Measurements from ENCODE around the gene WDR91.
A peak's percentile ranks its signal among the peaks of the same experiment; 100 is the strongest.
"Not testable (repeated sequence)": the region's sequence is repeated elsewhere in the genome, so short reads cannot be mapped to it uniquely, and the experiment has no call there.

Gene WDR91

DNA sequence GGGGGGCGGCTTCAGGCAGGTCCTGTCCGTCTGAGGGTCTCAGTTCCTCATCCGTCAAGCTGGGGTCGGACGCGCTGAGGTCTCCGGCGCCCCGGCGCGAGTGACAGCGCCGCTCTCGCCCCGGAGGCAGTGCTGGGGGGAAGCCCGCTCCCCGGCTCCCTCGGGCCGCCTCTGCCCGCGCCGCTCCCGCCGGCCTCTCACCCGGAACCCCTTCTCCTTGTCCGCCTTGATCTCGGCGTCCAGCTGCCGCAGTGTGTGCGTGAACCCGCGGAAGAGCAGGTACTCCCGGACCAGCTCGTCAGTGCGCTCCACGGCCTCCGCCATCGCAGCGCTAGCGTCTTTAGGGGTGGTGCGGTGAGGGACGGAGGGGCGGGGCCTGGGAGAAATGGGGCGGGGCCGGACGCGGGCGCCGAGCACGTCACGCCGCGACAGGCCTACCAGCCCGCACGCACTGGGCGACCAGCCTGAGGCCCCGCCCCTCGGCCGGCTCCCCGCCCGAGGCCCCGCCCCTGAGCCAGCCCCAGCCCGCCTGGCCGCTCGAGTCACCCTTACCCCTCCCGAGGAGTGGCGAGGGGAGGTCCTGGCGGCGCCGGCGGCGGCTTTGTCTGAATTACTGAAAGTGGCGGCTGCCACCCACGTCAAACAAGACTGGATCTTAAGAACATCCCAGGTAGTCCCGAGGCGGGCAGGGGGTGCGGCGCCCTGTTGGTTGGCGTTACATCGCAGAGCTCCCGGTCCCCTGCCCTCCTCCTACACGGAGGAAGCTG is at the start of gene WDR91:
Gene WDR91 (minus strand): TSS at position 348 of the 767 bp plus-strand sequence. CDS start 24 bp downstream, at position 324.
- DNase-seq: peak; percentile 96

DNA sequence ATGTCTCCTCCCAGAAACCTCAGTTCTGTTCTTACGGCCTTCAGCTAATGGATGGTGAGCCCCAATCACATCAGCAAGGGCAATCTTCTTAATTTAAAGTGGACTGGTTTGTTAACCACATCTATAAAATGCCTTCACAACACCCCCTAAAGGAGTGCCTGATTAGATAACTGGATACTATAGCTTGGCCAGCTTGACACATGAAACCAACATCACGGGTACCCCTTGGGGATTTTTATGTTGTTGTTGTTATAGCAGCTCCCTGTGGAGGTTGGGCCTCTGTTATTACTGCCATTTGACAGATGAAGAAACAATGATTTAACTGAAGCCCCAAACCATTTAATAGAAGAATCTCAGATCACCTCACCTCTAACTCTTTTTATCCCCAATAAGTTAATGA is 49.1 kb upstream of the WDR91 start:
- no peak for DNase-seq

DNA sequence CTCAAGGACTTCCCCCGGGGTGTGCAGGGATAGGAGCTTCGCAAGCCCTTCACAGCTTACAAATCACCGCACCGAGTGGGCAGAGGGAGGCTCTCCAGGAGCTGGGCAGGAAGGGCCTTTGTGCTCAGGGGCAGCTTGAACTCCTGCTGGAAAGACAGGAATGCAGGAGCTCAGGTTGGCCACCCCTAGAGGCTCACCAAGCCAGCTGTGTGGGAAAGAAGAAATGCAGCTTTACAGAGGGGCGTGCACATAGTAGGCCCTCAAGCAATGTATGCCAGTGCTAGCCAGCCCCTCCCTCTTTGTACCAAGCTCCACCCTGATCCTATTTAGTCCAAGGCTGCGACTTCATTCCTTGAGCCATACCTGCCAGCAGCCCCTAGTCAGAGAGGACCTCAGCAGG is 48.4 kb upstream of the WDR91 start:
- no peak for DNase-seq

DNA sequence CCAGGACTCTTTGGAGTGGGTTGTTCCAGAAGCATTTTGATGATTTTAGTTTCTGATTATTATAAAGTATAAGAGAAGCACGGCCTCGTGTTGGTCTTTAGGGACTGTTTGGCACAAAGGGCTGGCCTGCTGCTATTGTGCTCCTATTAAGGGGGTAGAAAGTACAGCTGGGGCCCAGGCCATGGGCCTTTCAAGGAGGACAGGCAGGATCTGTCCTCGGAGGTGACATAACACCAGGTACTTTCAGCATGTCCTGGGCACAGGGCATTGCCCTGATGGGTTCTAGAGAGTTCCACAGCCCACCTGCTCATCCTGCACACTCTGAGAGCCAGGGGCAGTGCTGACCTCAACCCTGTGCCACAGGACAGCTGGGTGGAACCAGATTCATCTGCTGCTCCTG is 47.3 kb upstream of the WDR91 start:
- no peak for DNase-seq

DNA sequence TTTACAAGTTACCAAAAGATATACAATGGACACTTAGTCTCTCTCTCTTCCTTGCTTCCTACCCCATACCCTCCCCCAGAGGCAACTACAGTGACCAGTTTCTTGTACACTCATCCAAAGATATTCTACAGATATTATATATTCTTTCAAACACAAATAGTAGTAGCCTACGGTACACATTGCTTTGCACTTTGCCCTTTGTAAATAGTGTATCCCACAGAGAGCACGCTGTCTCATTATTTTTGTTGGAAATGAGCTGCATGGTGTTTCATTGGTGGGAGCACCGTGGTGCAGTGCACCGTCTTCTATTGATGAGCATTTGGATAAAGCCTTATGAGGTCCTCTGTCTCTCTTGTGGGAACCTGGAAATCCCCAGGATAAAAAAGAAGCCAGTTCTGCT is 46.5 kb upstream of the WDR91 start:
- DNase-seq: no peak

DNA sequence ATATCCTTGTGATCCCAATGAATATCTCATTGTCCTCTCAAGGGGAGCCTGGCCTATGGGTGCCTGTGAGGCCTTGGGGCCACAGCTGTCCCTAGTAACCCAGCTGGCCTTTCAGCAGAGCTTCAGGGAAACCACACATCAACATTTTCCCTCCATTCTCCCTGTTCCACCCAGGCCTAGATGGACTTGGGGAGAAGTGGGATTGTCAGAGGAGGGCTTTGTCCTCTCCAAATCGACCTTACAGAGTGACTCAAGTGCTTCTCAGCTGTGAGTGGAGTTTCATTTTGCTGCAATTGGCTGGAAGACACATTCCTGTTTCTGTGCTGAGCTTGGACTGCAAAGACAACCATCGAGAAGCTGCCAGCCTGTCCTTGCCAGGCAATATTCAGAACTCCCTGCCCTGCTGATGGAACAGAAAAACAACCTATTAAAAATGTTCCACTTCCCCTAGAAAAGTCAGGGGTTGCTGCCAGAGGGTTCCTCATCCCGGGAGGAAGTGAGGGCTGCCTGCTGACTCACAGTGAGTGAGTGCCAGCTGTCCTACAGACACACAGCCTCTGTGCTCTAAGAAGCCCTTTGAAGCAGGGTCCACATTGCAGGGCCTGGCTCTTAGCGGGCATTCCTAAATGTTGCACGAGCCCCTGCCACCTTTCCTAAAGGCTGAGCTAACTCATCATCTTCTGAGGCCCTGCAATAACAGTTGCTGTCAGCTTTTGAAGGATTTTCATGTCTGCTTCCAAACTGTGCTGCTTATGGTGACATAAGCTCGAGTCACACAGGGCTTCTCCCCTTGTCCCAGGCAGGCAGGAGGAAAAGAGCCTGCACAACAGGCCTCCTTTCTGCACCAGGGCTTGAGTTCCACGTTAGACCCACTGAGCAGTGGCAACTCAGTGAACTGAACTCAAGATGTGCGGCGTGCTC is 42.8 kb upstream of the WDR91 start:
- DNase-seq: no peak

DNA sequence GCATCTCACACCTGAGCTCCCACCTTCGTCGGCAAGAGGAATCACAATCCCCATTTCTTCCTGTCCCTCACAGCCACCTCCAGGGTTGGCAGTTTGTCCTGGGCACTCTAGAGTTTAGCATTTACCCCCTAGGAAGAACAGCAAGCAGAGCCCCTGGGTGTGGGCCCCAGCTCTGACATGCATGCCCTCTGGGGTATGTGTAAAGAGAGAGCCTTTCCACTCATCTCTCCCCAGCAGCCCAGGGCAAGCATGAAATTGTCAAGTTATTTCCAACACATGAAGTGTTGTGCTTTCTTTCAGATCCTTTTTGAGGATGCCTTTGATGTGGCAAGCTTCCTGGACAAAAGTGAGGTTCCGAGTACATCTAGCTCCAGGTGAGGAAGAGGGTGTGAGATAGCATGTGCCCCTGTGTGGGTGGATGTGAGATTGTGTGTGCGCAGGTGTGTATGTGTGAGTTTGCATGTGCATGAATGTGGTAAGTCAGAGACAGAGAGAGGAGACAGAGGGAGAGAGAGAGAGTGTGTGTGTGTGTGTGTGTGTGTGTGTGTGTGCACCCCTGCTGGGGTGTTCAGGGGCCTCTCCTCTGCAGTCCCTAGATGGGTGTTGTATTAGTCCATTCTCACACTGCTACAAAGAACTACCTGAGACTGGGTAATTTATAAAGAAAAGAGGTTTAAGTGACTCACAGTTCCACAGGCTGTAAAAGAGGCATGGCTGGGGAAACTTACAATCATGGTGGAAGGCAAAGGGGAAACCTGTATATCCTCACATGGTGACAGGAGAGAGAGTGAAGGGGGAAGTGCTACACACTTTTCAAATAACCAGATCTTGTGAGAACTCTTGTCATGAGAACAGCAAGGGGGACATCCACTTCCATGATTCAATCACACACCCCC is 40.4 kb upstream of the WDR91 start:
- no peak for DNase-seq

DNA sequence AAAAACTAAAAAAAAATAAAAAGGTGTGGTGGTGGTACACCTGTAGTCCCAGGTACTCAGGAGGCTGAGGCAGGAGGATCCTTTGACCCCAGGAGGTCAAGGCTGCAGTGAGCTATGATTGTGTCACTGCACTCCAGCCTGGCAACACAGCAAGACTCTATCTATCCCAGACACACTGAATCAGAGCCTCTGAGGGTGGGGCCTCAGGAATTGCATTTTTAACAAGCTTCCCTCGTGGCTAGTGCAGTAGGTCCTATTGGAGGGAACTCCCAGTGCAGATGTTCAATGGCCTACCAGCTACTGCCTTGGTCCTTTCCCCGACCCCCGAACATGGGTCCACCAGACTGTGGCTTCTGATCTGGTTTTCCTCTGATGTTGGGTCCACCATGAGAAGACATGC is 37.2 kb upstream of the WDR91 start:
- no peak for DNase-seq

DNA sequence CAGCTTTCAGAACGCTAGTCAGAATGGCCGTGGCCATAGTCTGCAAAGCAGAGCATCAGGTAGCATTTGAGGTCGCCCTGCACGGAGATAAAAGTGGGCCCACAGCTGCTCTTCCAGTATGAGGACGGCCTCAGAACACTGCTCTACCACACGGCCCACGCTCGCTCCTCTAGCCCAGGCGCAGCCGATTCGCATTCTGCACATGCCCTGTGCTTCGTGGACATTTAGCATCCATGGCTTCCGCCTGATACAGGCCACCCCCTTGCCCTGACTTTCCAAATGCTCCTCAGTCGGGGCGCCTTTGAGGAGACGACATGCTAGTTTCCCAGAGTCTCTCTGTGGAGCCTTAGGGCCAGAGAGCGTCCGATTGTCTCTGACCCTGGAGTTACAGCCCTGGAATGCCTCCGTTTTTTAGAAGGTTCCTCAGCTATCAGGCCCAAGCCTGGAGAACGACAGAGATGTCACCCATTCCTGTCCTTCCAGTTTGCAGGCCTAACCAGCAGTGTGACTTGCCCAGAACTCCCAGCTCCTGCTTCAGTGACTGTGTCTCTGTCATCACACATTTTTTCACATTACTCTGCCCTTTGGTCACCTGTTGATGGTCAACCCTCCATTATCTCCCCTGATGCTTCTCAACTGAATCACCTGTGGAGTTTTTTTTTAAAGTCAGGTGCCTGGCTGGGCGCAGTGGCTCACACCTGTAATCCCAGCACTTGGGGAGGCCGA is 36.6 kb upstream of the WDR91 start:
- DNase-seq: no peak

DNA sequence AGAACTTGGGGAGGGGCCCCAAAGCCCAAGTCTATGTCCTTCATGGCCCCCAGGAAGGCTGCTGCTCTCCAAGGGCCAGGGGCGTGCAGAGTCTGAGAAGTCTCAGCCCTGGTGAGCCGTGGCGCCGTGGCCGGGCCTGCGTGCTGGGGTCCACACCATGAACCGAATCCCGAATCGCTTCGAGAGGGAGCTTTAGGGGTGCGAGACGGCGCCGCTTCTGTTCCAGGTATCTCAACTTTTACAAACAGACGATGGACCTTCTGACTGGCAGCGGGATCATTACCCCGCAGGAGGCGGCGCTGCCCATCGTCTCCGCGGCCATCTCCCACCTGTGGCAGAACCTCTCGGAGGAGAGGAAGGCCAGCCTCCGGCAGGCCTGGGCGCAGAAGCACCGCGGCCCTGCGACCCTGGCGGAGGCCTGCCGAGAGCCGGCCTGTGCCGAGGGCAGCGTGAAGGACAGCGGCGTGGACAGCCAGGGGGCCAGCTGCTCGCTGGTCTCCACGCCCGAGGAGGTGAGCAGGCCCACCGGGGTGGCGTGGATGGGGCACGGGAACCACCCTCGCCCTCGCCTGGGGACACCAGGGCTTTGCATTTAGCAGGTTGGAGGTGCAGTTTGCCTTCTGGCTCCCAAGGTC is 35.0 kb upstream of the WDR91 start:
- no peak for DNase-seq

DNA sequence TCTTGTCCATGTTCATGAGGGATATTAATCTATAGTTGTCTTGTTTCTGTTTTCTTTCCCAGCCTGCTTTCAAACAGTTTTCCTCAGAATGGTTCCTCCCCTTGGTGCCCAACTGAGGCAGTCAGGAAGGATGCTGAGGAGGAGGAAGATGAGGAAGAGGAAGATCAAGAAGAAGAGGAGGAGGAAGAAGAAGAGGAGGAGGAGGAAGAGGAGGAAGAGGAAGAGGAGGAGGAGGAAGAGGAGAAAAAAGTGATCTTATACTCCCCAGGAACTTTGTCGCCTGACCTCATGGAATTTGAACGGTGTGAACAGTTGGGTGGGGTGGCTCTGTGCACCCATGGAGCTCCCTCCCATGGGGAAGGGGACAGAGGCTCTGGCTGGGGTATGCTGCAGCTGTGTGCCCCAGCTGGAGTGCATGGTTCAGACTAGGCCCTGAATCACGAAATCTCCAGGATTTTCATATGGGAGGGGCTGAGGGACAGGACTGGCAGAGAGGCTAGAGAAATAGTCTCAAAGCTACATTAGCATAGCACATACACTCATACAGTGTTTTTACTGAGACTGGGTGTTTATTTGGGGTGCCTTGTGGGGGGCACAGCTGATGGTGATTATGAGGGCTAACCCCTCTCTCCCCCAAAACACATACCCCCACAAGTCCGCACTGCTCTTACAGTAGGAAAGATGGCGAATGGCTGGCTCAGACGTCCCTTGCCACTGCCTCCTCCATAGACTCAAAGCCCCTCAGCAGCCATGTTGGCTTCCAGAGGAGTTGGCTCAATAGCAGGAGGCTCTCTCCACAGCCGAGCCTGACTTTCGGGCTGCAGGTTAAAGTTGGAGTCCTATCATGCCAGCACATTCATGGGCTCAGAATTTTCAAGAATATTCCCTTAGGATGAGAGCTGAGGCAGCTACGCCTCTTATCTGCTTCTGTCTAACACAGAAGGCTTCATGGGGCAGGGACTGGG is 34.2 kb upstream of the WDR91 start:
- no peak for DNase-seq

DNA sequence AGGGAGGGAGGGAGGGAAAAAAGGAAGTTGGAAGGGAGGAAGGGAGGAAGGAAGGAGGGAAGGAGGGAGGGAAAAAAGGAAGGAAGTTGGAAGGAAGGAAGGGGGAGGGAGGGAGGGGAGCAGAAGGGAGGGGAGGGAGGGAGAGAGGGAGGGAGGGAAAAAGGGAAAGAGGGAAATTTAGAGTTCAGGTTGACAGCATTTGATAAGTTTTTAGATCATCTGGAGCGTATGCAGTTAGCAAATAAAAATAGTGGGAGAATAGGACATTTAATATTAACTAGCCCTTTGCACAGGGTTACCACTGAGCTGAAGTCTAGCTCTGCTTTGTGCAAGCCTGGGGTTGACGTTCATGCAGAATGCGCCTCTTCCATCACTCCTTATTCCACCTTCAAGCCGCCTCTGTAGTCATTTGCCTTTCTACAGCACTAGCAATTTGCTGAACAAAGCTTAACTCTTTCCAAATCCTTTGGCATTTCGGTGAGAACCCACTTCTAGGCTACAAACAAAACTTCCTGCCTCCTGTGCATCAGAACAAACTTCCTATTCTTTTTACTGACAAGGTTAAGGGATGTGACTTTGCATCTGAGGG is 30.9 kb upstream of the WDR91 start:
- no peak for DNase-seq

DNA sequence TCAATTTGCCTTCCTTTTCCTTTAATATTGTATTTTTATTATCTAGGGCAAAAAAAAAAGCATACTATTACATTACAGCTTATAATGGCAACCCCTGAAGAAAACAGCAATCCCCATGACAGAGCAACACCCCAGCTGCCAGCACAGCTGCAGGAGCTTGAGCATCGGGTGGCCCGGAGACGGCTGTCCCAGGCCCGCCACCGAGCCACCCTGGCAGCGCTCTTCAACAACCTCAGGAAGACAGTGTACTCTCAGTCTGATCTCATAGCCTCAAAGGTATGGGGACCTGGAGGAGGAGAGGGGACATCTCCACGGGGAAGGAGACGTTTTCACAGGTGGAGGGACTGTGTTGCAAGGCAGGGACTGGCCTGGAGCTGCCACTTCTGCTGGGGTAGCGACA is 29.1 kb upstream of the WDR91 start:
- DNase-seq: no peak

DNA sequence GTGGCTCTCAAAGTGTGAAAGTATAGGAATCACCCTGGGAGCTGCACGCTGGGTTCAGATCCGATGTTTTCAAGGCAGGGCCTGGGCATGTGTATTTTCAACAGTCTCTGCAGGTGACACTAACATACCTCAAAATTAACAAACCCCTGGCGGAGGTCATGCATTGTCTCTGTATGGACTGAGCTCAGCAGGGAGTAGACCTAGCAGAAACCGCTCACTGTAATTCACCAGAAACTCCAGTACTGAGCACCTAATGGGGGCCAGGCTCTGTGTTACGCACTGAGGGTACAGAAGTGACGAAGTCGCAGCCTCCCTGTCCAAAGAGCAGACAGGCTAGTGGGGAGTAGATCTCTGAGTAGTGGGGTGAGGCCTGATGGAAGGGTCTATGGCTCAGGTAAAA is 27.9 kb upstream of the WDR91 start:
- no peak for DNase-seq

DNA sequence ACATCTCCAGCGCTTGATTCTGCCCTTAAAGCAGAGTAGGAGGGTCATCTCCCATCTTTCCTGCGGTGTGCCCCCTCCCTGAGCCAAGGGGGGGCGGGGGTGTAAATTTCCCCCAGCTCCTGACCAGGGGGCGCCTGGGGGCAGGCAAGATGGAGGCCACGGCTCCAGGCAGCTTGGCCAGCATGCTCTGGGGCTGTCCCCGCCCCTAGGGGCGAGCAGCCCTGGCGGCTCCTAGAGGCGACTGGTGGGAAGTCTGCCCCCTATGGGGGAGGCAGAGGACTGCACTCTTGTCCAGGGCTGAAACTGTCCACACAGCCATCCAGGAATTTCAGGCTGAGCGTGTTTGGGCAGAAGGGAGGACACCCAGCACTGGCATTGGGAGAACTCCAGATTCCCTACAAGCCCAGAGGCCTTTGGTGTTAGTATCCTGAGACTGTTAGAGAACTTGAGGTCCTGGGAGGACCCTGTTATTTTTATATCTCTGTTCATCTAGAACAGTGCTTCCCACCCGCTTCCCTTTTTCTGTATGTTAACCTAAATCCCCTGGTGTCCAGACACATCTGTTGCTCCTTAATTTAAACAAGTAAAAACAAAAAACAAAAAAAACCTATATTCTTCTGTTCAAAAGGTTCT is 26.9 kb upstream of the WDR91 start:
- no peak for DNase-seq

DNA sequence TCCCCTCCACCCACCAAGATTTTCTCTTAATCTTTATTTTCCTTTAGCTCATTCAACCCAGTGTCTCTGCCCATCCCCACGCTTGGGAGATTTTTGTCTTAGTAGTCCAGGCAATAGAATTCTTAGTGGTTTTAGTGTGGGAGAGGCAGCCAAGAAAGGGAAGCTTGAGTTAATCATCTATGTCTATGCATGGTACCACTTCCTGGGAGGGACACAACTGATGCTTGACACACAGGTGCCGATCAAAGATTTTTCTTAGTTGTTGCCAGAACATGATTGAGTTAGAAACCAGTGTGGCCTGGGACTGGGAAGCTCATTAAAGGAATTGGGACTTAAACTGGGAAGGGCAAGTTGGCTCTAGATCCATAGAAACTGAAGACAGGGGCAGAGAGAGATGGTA is 25.4 kb upstream of the WDR91 start:
- no peak for DNase-seq

DNA sequence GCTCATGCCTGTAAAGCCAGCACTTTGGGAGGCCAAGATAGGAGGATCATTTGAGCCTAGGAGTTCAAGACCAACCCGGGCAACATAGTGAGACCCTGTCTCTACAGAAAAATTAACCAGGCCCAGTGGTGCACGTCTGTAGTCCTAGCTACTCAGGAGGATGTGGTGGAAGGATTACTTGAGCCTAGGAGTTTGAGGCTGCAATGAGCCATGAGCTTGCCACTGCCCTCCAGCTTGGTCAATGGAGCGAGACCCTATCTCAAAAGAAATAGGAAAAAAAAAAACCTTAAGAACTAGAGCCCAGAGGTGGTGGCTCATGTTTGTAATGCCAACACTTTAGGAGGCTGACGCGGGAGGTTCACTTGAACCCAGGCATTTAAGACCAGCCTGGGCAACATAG is 24.5 kb upstream of the WDR91 start:
- no peak for DNase-seq

DNA sequence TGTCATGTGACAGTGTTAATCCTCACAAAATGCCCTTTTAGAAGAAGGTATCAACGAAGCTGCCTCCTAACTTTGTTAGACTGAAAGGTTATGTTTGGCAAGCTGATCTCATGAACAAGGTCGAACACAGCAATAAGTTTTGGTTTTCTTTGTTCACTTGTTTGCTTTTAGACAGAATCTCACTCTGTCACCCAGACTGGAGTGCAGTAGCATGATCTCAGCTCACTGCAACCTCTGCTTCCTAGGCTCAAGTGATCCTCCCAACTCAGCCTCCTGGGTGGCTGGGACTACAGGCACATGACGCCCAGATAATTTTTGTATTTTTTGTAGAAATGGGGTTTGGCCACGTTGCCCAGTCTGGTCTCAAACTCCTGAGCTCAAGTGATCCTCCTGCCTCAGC is 23.4 kb upstream of the WDR91 start:
- no peak for DNase-seq

DNA sequence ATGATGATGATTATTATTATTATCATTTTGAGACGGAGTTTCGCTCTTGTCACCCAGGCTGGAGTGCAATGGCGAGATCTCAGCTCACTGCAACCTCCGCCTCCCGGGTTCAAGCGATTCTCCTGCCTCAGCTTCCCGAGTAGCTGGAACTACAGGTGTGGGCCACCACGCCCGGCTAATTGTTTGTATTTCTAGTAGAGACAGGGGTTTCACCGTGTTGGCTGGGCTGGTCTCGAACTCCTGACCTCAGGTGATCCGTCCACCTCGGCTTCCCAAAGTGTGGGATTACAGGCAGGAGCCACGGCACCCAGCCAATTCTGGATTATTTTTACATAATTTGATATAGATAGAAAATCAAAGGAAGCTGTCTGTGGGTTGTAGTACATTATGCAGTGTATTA is 22.8 kb upstream of the WDR91 start:
- DNase-seq: not testable (repeated sequence)

DNA sequence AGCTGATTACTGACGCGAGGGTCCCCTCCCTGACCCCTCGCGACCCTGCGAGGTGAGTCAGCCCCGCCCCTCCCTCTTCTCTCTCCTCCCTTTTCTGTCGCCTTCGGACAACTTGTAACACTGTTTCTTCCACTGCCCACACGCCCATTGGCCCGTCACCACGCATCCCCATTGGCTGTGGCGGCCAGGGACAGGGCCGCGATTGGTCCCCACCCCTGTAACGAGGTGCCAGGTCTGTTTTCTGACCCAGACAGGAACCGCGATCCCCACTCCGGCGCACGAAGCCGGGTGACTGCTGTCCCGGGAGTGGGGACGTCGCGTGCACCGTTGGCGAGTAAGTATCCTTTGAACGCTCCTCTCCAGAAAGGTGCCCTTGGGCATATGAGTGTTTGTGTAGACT is 22.2 kb upstream of the WDR91 start, which contains the start of gene STRA8:
Gene STRA8 (plus strand): TSS at position 269 of the 400 bp plus-strand sequence. CDS start 6,687 bp downstream, outside the sequence.
- no peak for DNase-seq
